Activated CD4-positive, alpha-beta T cell treated with anti-CD3 and anti-CD28 coated beads for 48 hours (primary cell): ENCODE measurements around the gene TIGD4.

ENCODE experiments used
- DNase-seq: peaks from one replicate; pipeline ENCODE4 v3.0.0-alpha.2; 2020

Gene TIGD4

DNA sequence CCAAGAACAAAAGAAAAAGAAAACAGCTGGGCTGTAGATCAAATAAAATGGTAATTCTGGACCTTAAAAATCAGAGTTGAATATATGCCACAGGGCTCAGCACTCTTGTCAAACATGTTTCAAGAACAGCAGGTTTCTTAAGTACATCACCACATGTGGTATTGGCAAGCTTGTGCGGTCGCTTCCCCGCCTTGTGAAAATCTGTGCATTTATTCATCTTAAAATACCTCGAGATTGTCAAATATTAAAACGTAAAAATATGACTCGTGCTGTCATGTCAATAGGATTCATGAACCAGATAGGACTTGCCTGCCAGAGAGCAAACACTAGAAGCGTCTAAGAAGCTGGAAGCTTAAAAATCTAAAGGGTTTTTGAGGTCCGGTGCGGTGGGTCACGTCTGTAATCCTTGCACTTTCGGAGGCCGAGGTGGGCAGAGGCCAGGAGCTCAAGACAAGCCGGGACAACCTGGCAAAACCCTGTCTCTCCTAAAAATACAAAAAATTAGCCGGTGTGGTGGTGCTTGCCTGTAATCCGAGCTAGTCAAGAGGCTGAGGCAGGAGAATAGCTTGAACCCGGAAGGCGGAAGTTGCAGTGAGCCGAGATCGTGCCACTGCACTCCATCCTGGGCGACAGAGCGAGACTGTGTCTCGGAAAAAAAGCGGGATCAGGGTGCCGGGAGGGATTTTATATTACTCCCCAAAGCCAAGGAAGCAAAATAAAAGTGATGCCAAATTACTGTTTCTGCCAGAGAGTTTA, 59.6 kb downstream of the TIGD4 start:
- no peak for DNase-seq
